CD14-positive monocyte (primary cell): Measurements from ENCODE around the gene SIM2. TPM values are rescaled to one million over a fixed set of nuclear protein-coding genes. Genes with fewer than 3 reads are reported as not detected.
A peak's percentile ranks its signal among the peaks of the same experiment; 100 is the strongest.

Experiments used
- DNase-seq, 3 donors: peaks; one replicate each; pipeline ENCODE4 v3.0.0-alpha.2; 2011 to 2022
- H2AFZ ChIP-seq: 2 replicates; pipeline ENCODE4 v1.6.0; 2012; ENCODE audit warnings: mild to moderate bottlenecking, low read depth, low read length, inconsistent platforms; ENCODE audit not compliant: insufficient read depth, poor library complexity, severe bottlenecking
- H3K27ac ChIP-seq, 2 donors: 1 replicate in 1 of 2; 2 replicates in 1 of 2; pipeline ENCODE4 v1.5.1; 2012 to 2013; ENCODE audit warnings: low read length in 2 of 2, control low read depth in 1 of 2, inconsistent platforms in 1 of 2, low read depth in 1 of 2, mild to moderate bottlenecking in 1 of 2
- H3K27me3 ChIP-seq, 2 donors: one replicate each; pipeline versions ENCODE4 v1.6.0 to v1.6.1; 2011 to 2013; ENCODE audit warnings: low read length in 2 of 2; ENCODE audit not compliant: control insufficient read depth in 2 of 2, insufficient read depth in 2 of 2
- H3K36me3 ChIP-seq, 2 donors: replicated peaks in 1 of 2; 1 replicate in 1 of 2; 2 replicates in 1 of 2; pipeline versions ENCODE4 v1.5.1 to v1.6.1; 2012 to 2013; ENCODE audit warnings: low read length in 2 of 2, control low read depth in 1 of 2, inconsistent platforms in 1 of 2, mild to moderate bottlenecking in 1 of 2; ENCODE audit not compliant: insufficient read depth in 2 of 2, control insufficient read depth in 1 of 2
- H3K4me1 ChIP-seq, 2 donors: 1 replicate in 1 of 2; 2 replicates in 1 of 2; pipeline versions ENCODE4 v1.5.1 to v1.6.1; 2012 to 2013; ENCODE audit warnings: low read length in 2 of 2, control low read depth in 1 of 2, inconsistent platforms in 1 of 2, mild to moderate bottlenecking in 1 of 2, moderate library complexity in 1 of 2; ENCODE audit not compliant: insufficient read depth in 2 of 2, control insufficient read depth in 1 of 2
- H3K4me2 ChIP-seq: replicated peaks from 2 replicates; pipeline ENCODE3; 2012; ENCODE audit warnings: low read length, moderate library complexity, mild to moderate bottlenecking; ENCODE audit not compliant: poor library complexity, severe bottlenecking; ENCODE audit errors: extremely low read depth
- H3K4me3 ChIP-seq, 3 experiments: fragments of 200-600 bp in 1 of 3; sonication (generic) in 1 of 3; replicated peaks in 1 of 3; 1 replicate in 2 of 3; 2 replicates in 1 of 3; pipeline ENCODE4 v1.5.1; 2011 to 2013; ENCODE audit warnings: low read length in 3 of 3, mild to moderate bottlenecking in 3 of 3, control low read depth in 2 of 3, low read depth in 2 of 3, inconsistent platforms in 1 of 3, moderate library complexity in 1 of 3
- H3K79me2 ChIP-seq: 2 replicates; pipeline ENCODE4 v1.6.0; 2012; ENCODE audit warnings: mild to moderate bottlenecking, control low read depth, inconsistent platforms, low read length, moderate library complexity; ENCODE audit not compliant: insufficient read depth
- H3K9ac ChIP-seq: 2 replicates; pipeline ENCODE4 v1.6.0; 2017; ENCODE audit warnings: low read length, mild to moderate bottlenecking; ENCODE audit not compliant: insufficient read depth, poor library complexity, severe bottlenecking
- H3K9me3 ChIP-seq, 2 donors: replicated peaks in 1 of 2; 1 replicate in 1 of 2; 2 replicates in 1 of 2; pipeline versions ENCODE4 v1.5.1 to v1.6.1; 2012 to 2013; ENCODE audit warnings: low read length in 2 of 2, control low read depth in 1 of 2; ENCODE audit not compliant: control insufficient read depth in 1 of 2, insufficient read depth in 1 of 2
- H4K20me1 ChIP-seq: 2 replicates; pipeline ENCODE4 v1.6.0; 2012; ENCODE audit warnings: mild to moderate bottlenecking, low read length, control low read depth, moderate library complexity; ENCODE audit not compliant: insufficient read depth
- H3K27ac Mint-ChIP-seq, 7 donors: one replicate each; pipeline ENCODE4 v1.8.0; 2020; ENCODE audit warnings: mild to moderate bottlenecking in 7 of 7, mixed read lengths in 7 of 7, moderate library complexity in 6 of 7, inconsistent platforms in 2 of 7
- H3K27me3 Mint-ChIP-seq, 3 donors: one replicate each; pipeline ENCODE4 v1.8.0; 2021 to 2022; ENCODE audit warnings: low read depth in 3 of 3, mild to moderate bottlenecking in 3 of 3, mixed read lengths in 3 of 3, moderate library complexity in 3 of 3, inconsistent platforms in 1 of 3
- H3K36me3 Mint-ChIP-seq, 2 donors: one replicate each; pipeline ENCODE4 v1.8.0; 2020; ENCODE audit warnings: mixed read lengths in 2 of 2, inconsistent platforms in 1 of 2, mild to moderate bottlenecking in 1 of 2
- H3K4me1 Mint-ChIP-seq: one replicate; pipeline ENCODE4 v1.8.0; 2020; ENCODE audit warnings: mild to moderate bottlenecking, mixed read lengths
- H3K4me3 Mint-ChIP-seq, 2 donors: one replicate each; pipeline ENCODE4 v1.8.0; 2020; ENCODE audit warnings: mild to moderate bottlenecking in 2 of 2, mixed read lengths in 2 of 2, moderate library complexity in 1 of 2
- H3K9me3 Mint-ChIP-seq, 7 donors: one replicate each; pipeline ENCODE4 v1.8.0; 2020 to 2022; ENCODE audit warnings: mixed read lengths in 7 of 7, mild to moderate bottlenecking in 6 of 7, moderate library complexity in 6 of 7, inconsistent platforms in 2 of 7
- WGBS: methylation state at CpG from one replicate; pipeline ENCODE4 v1.1.5; 2013; ENCODE audit warnings: missing lambda C conversion rate; ENCODE audit not compliant: insufficient coverage; 5-methylcytosine and 5-hydroxymethylcytosine counted together
- intact Hi-C, 2 donors: fragments of 100-400 bp; cut with micrococcal nuclease; formaldehyde crosslinking; loops; one replicate each; pipeline versions ENCODE4 v1.15.0 to v1.15.1; 2023
- polyA plus RNA-seq, 3 donors: library from polyadenylated mRNA; depleted of rRNA in 1 of 3; unstranded in 2 of 3; stranded (reverse) in 1 of 3; fragments of 300-500 nt in 2 of 3; fragments of >200 nt in 1 of 3; fragmentation: Illumina TruSeq in 2 of 3; gene quantifications; 1 replicate in 2 of 3; 2 replicates in 1 of 3; pipeline ENCODE4 v1.2.3, GENCODE V29; 2012 to 2021
- TF ChIP-seq, protein P1 (sequence below): fragments of 200-600 bp; IDR thresholded peaks from one replicate; pipeline ENCODE4 v1.8.0; 2022; ENCODE audit warnings: antibody characterized with exemption, mild to moderate bottlenecking

SIM2 gene
- polyA plus RNA-seq, 3 donors, result not detected

DNA sequence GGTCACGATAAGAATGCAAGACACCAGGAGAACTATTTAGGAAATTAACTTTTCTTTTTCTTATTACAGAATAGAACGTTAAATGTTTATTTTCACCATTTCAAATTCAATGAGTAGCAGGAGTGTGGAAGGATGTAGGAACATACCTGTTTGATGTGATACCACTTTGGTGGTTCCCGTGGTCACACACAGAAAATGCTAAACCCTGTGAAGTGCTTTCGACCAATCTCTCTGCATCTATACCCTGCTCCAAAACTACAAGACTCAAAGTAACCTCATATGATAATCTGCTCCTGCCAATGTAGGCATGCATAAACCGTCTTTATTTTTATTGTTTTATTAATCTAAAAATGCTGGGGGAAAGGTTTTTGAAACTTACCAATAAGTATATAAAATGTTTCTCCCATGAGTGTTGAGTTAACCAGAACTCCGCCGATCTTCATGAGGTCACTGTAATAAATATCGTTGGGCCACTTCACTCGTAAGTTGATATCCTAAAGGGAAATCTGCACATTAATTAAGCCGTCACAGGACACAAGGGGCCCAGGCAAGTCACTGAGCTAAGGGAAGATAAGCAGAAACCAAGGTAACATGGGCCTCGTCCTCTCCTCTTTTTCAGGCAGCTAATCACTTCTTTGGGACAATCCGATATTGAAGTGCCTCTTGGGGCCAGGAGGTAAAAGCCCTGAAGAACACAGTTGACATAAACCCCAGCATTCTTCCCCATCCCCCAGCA lies 60.6 kb downstream of the SIM2 start:
- Histone ChIP-seq H3K9ac (no peak overlapping the region), H3K4me3 (no peak overlapping the region), H3K79me2 (no peaks in the 10 kb centered on the region), H3K4me2 (no peak overlapping the region), H3K4me1 (no peaks in the 10 kb centered on the region), H2AFZ (no peak overlapping the region), H3K9me3 (no peaks in the 10 kb centered on the region), H3K27ac (no peak overlapping the region), H4K20me1 (no peaks in the 10 kb centered on the region), H3K36me3 (no peaks in the 10 kb centered on the region), H3K27me3 (no peaks in the 10 kb centered on the region)
- intact Hi-C loops, result no loop called here
- TF ChIP-seq, protein P1, sequence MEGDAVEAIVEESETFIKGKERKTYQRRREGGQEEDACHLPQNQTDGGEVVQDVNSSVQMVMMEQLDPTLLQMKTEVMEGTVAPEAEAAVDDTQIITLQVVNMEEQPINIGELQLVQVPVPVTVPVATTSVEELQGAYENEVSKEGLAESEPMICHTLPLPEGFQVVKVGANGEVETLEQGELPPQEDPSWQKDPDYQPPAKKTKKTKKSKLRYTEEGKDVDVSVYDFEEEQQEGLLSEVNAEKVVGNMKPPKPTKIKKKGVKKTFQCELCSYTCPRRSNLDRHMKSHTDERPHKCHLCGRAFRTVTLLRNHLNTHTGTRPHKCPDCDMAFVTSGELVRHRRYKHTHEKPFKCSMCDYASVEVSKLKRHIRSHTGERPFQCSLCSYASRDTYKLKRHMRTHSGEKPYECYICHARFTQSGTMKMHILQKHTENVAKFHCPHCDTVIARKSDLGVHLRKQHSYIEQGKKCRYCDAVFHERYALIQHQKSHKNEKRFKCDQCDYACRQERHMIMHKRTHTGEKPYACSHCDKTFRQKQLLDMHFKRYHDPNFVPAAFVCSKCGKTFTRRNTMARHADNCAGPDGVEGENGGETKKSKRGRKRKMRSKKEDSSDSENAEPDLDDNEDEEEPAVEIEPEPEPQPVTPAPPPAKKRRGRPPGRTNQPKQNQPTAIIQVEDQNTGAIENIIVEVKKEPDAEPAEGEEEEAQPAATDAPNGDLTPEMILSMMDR, result no peak
- Mint-ChIP-seq H3K9me3 (no peaks in the 10 kb centered on the region), H3K27ac (no peak overlapping the region), H3K27me3 (peaks cover 0 to 3% (median 0%) of the 10 kb centered on the region in 3 donors), H3K4me3 (no peak overlapping the region), H3K4me1 (no peaks in the 10 kb centered on the region), H3K36me3 (no peaks in the 10 kb centered on the region)
- WGBS, result 96% methylated on average over 4 of the region's 12 CpGs
- no peak for DNase-seq

DNA sequence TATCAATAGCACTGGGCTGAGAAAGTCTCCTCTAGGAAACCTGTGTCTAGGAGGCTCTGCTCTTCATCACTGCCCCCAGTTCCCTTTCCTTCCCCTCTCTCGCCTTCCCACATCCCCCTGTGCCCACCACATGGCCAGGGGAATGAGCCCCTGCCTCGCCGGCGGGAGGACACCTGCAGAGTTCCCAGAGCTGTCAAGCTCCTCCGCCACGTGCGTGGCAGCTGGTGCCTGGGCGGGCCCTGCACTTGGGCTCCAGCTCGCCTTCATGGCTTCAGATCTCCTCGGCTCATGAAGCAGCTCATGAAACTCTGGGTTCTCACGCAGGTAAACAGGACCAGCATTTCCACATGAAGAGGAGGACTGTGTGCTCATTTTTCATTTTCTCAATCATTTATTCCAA lies 62.8 kb downstream of the SIM2 start:
- no peaks in the 10 kb centered on the region for H3K27me3 ChIP-seq
- H4K20me1 ChIP-seq, result no peaks in the 10 kb centered on the region
- Mint-ChIP-seq H3K4me3 (no peak overlapping the region), H3K27ac (peak overlapping the region in 1 of 7 donors; percentile 2), H3K36me3 (no peaks in the 10 kb centered on the region), H3K27me3 (peaks cover 0 to 3% (median 0%) of the 10 kb centered on the region in 3 donors), H3K9me3 (no peaks in the 10 kb centered on the region), H3K4me1 (no peaks in the 10 kb centered on the region)
- no peaks in the 10 kb centered on the region for H3K9me3 ChIP-seq
- no peak overlapping the region for H3K9ac ChIP-seq
- no peaks in the 10 kb centered on the region for H3K36me3 ChIP-seq
- no peak overlapping the region for H2AFZ ChIP-seq
- intact Hi-C loops, result no loop called here
- no peaks in the 10 kb centered on the region for H3K4me1 ChIP-seq
- 96% methylated on average over 11 of the region's 11 CpGs for WGBS
- no peak overlapping the region for H3K27ac ChIP-seq
- no peak for DNase-seq
- H3K4me3 ChIP-seq, result no peak overlapping the region
- TF ChIP-seq, protein P1, result no peak
- H3K79me2 ChIP-seq, result no peaks in the 10 kb centered on the region
- no peak overlapping the region for H3K4me2 ChIP-seq
